Ishikawa (cell line): ENCODE results near the gene DAP.
"Not testable (repeated sequence)": the region's sequence is repeated elsewhere in the genome, so short reads cannot be mapped to it uniquely, and the experiment has no call there.

ENCODE experiments used
- CEBPB ChIP-seq: IDR thresholded peaks from 2 replicates; pipeline ENCODE4 v1.6.1; 2012
- CREB1 ChIP-seq: IDR thresholded peaks from 2 replicates; pipeline ENCODE4 v1.6.1; 2012; ENCODE audit warnings: low read depth
- EGR1 ChIP-seq: IDR thresholded peaks from 2 replicates; pipeline ENCODE4 v1.6.1; 2012
- EP300 ChIP-seq: IDR thresholded peaks from 2 replicates; pipeline ENCODE4 v1.6.1; 2012; ENCODE audit warnings: borderline replicate concordance
- FOXM1 ChIP-seq: IDR thresholded peaks from 2 replicates; pipeline ENCODE4 v1.6.1; 2012; ENCODE audit warnings: low read depth, borderline replicate concordance
- MAX ChIP-seq: IDR thresholded peaks from 2 replicates; pipeline ENCODE4 v1.6.1; 2012
- NFIC ChIP-seq: IDR thresholded peaks from 2 replicates; pipeline ENCODE4 v1.6.1; 2012
- RAD21 ChIP-seq: IDR thresholded peaks from 2 replicates; pipeline ENCODE4 v1.6.1; 2012; ENCODE audit warnings: low read depth
- REST ChIP-seq: IDR thresholded peaks from 2 replicates; pipeline ENCODE4 v1.6.1; 2012; ENCODE audit warnings: low read depth, mild to moderate bottlenecking
- TAF1 ChIP-seq: IDR thresholded peaks from 2 replicates; pipeline ENCODE4 v1.6.1; 2012; ENCODE audit warnings: low read depth, mild to moderate bottlenecking
- TEAD4 ChIP-seq: IDR thresholded peaks from 2 replicates; pipeline ENCODE4 v1.6.1; 2012
- USF1 ChIP-seq: IDR thresholded peaks from 2 replicates; pipeline ENCODE4 v1.6.1; 2012
- YY1 ChIP-seq: IDR thresholded peaks from 2 replicates; pipeline ENCODE4 v1.6.1; 2012; ENCODE audit warnings: low read depth

GRCh38 chr5:10664180-10664769 lies 96.8 kb downstream of the DAP start:
- TF ChIP-seq CEBPB, FOXM1, MAX, REST, RAD21, EGR1, CREB1, NFIC, YY1, EP300, TEAD4, TAF1: not testable (repeated sequence)
- peak; percentile 45; the same call in 1 of the 2 replicates for TF ChIP-seq USF1
